ENCODE data around the gene TBC1D14.

GRCh38 chr4:7020856-7021255 lies 111.2 kb downstream of the TBC1D14 start:
- no peak for TF ChIP-seq ZNF565 (CRISPR knock-in tag; conservative IDR thresholded peaks at IDR 0.05; ENCODE audit: low read depth)
- TF ChIP-seq RARB (CRISPR knock-in tag; IDR thresholded peaks at IDR 0.05) = no peak
- no peak for TF ChIP-seq ZFP30 (CRISPR knock-in tag; IDR thresholded peaks at IDR 0.05)
- no peak for TF ChIP-seq CREB5 (CRISPR knock-in tag; IDR thresholded peaks at IDR 0.05; ENCODE audit: low read depth)
- TF ChIP-seq PATZ1 (CRISPR knock-in tag; IDR thresholded peaks at IDR 0.05; ENCODE audit: borderline replicate concordance) = no peak
- no peak for TF ChIP-seq POU6F1 (CRISPR knock-in tag; IDR thresholded peaks at IDR 0.05; ENCODE audit: borderline replicate concordance, low read depth)
- no peak for TF ChIP-seq TSHZ2 (CRISPR knock-in tag; IDR thresholded peaks at IDR 0.05)
- TF ChIP-seq ARNTL (CRISPR knock-in tag; IDR thresholded peaks at IDR 0.05; ENCODE audit: borderline replicate concordance, low read depth) = no peak
- no peak for TF ChIP-seq ZFP3 (CRISPR knock-in tag; IDR thresholded peaks at IDR 0.05)
- TF ChIP-seq PPARA (CRISPR knock-in tag; IDR thresholded peaks at IDR 0.05; ENCODE audit: borderline replicate concordance) = no peak
- no peak for TF ChIP-seq ZNF70 (CRISPR knock-in tag; IDR thresholded peaks at IDR 0.05)
- TF ChIP-seq ESRRG (CRISPR knock-in tag; IDR thresholded peaks at IDR 0.05) = no peak
- TF ChIP-seq OSR1 (CRISPR knock-in tag; IDR thresholded peaks at IDR 0.05) = no peak
